ENCODE measurements around the gene GPBAR1. TPM values are rescaled to one million over a fixed set of nuclear protein-coding genes. Genes with fewer than 3 reads are reported as not detected.

Gene GPBAR1
- total RNA-seq, 1 experiment from 2014 or later: not detected

GRCh38 chr2:218313356-218313755 is 52.5 kb downstream of the GPBAR1 start:
- in situ Hi-C loops (cut with HindIII; ENCODE audit: low pct_unique_long_range_greater_than_20kb, low sequenced_read_pairs): no loop called here

More at GRCh38 chr2:218313356-218313755, 52.5 kb downstream of the GPBAR1 start:
- no peak for DNase-seq (ENCODE audit: low read depth, low spot score)

Other genes starting within 250 kb of the GPBAR1 start
- gene RUFY4, start 191.8 kb upstream of the GPBAR1 start, total RNA-seq (2014; rRNA removed; shearing (Covaris generic)): not detected in 2 replicates
- not detected in 2 replicates for gene CXCR2, start 135.0 kb upstream of the GPBAR1 start, total RNA-seq (2014; rRNA removed; shearing (Covaris generic))
- gene CXCR1, start 94.1 kb upstream of the GPBAR1 start, total RNA-seq (2014; rRNA removed; shearing (Covaris generic)): not detected in 2 replicates
- 196 and 198 TPM in 2 replicates for gene ARPC2, start 43.8 kb upstream of the GPBAR1 start, total RNA-seq (2014; rRNA removed; shearing (Covaris generic))
- 138 and 153 TPM in 2 replicates for gene AAMP, start 9.1 kb downstream of the GPBAR1 start, total RNA-seq (2014; rRNA removed; shearing (Covaris generic))
- 25.5 and 27.1 TPM in 2 replicates for gene PNKD, start 9.5 kb downstream of the GPBAR1 start, total RNA-seq (2014; rRNA removed; shearing (Covaris generic))
- gene TMBIM1, start 31.5 kb downstream of the GPBAR1 start, total RNA-seq (2014; rRNA removed; shearing (Covaris generic)): 85.8 and 87.7 TPM in 2 replicates
- not detected in 2 replicates for gene CATIP, start 95.8 kb downstream of the GPBAR1 start, total RNA-seq (2014; rRNA removed; shearing (Covaris generic))
- 0.11 TPM in 1 of 2 replicates, not detected in the other for gene SLC11A1, start 121.3 kb downstream of the GPBAR1 start, total RNA-seq (2014; rRNA removed; shearing (Covaris generic))
- gene CTDSP1, start 138.9 kb downstream of the GPBAR1 start, total RNA-seq (2014; rRNA removed; shearing (Covaris generic)): 26.9 and 29.6 TPM in 2 replicates
- gene VIL1, start 158.1 kb downstream of the GPBAR1 start, total RNA-seq (2014; rRNA removed; shearing (Covaris generic)): 0.05 and 0.11 TPM in 2 replicates

All from SK-MEL-5 (cell line).